HPDE6-E6E7 (cell line): ENCODE results near the gene PRKCE.

Experiments
- DNase-seq: peaks from one replicate; pipeline ENCODE4 v3.0.0; 2011; ENCODE audit warnings: missing footprints; ENCODE audit errors: extremely low spot score

PRKCE gene

DNA sequence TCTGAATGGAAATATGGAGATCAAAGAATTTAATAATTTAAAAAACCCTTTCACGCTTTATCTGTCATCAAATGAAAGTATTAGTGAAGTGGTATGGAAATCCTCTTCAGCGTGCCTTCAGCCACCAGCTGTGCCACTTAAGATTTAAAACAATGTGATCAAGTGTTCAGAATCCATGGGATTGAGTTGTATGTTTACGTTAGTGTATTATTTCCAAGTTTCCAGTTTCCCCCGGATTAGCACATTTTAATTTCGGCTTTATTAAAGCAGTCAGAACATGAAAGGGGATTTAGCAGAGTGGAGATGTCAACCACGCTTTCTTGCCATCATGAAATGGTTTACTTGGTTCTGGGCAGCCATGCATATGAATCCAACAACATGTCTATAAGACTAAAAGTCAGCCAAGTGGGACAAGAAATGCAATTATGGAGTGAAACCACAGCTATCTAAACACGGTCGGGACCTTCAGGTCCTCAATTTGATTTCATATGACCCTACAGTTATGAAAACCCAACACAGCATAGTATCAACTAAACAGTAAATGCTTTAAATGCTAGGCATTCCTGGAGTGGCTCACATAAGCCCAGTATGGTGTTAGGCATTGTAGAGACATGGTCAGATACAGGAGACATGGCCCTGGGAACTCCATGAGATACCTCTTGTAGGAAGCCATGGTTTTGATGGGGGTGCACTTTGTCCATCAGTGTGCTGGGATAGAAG, 420.8 kb downstream of the PRKCE start:
- no peak for DNase-seq

- peak; percentile 87 for DNase-seq
Observed at GRCh38 chr2:46073540-46074046, 422.1 kb downstream of the PRKCE start.

GRCh38 chr2:46074501-46074900, 423.0 kb downstream of the PRKCE start:
- no peak for DNase-seq

- no peak for DNase-seq
Observed at GRCh38 chr2:46075848-46076247, 424.4 kb downstream of the PRKCE start.

- DNase-seq, result no peak
Observed at GRCh38 chr2:46076251-46076650, 424.8 kb downstream of the PRKCE start.

GRCh38 chr2:46076875-46077274, 425.4 kb downstream of the PRKCE start:
- no peak for DNase-seq

- no peak for DNase-seq
Observed at GRCh38 chr2:46077522-46078107, 426.1 kb downstream of the PRKCE start.

GRCh38 chr2:46079985-46080560, 428.6 kb downstream of the PRKCE start:
- no peak for DNase-seq

GRCh38 chr2:46082531-46083485, 431.3 kb downstream of the PRKCE start:
- DNase-seq, result no peak

DNA sequence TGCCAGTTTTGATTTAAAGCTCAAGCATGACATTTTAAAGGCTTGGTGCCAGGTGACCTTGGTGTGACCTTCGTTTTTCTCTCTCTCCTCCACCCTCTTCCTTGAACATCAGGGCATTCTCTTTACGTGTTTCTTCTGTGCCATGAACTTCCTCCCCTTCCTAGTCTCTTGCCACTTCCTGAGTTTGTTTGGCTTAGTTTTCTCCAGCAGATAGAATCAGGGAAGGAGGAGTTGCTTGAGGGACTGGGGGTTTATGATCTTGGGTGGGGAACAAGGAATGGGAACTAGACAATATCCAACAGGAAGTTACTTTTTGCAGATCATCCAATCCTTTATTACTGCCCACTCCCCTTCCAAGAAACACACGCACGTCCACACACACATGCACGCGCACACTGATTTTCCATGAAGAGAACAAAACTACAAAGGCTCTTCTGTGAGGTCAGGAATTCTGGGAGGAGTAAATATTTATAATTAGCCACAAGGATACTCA, 435.1 kb downstream of the PRKCE start:
- DNase-seq, result no peak

GRCh38 chr2:46087492-46087891, 436.0 kb downstream of the PRKCE start:
- no peak for DNase-seq

GRCh38 chr2:46091004-46091403, 439.5 kb downstream of the PRKCE start:
- no peak for DNase-seq

GRCh38 chr2:46091961-46092667, 440.6 kb downstream of the PRKCE start:
- DNase-seq, result no peak

- no peak for DNase-seq
Observed at GRCh38 chr2:46094689-46095088, 443.2 kb downstream of the PRKCE start.

GRCh38 chr2:46095830-46096229, 444.4 kb downstream of the PRKCE start:
- DNase-seq, result no peak

DNA sequence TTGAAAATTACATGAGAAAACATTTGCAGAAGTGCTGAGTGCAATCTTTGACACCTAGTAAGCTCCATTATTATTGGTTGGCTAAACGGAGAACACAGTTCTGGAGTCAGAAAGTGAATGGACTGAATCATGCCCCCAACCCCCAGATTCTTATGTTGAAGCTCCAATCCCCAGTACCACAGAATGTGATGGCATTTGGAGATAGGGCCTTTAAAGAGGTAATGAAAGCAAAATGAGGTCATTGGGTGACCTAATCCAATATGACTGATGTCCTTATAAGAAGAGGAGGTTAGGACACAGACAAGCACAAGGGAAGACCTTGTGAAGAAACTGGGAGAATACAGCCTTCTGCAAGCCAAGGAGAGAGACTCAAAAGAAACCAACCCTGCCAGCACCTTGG, 444.8 kb downstream of the PRKCE start:
- DNase-seq, result no peak

DNA sequence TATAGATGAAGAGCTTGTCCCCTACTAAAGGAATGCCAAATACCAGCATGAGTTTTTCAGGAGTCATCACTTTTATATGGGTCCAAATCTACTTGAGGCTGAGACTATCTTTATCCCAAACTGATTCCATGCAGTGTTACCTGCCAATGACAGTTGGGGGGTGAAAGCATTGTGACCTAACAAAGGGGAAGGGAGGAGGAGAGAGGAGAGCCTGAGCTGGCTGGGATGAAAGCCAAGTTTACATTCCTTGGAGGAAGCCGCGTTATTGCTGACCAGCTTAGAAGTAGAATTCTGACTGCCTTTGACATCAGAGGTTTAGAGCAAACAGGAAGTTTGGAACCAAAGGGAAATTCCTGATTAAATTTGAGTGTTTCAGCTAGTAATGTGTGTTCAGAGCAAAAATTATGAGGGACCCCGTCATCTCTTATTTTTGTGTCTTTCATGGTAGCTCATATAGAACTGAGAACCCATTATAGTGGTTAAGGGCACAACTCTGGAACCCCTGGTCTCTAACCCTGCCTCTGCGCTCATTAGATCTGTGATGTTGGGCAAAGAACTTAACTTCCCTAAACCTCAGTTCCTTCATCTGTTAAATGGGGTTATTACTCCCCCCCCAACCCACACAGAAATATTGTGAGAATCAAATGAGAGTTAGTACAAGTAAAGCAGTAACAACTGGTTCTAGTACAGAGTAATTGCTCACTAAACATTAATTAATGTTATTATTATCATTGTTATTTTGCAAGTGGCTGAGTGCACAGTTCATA, 446.4 kb downstream of the PRKCE start:
- DNase-seq, result peak; percentile 63

- peak; percentile 60 for DNase-seq
Observed at GRCh38 chr2:46098621-46099062, 447.2 kb downstream of the PRKCE start.

DNA sequence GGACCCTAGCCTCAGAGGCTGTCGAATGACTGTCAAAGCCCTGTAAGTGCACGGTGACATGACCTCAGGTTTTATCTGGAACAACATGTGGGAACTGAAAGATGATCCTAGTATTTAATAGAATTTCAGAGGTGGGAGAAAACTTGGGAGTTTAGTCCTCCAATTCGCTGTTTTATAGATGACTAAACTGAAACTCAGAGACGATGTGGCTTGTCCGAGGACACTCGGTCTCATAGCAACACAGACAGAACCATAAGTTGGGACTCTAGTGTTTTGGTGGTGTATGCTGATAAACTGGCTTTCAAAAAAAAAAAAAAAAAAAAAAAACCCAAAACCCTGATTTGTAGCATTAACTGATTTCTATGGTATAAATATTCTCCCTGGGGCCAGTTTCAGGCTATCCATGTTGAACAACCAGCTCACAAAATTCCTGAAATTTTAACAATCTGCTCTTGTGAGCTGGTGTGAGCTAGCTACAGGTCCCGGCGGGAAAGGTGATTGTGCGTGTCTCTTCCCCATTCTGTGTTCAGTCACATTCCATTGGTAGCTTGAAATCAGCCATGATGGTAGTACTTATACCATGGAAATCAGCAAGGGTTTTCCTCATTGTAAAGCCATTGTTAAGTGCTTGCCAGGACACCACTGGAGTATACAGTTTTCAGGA, 450.2 kb downstream of the PRKCE start:
- DNase-seq, result no peak

- no peak for DNase-seq
Observed at GRCh38 chr2:46106690-46107089, 455.2 kb downstream of the PRKCE start.
